Right ventricle myocardium inferior (tissue), 1 donor: ENCODE measurements around the gene CD151. TPM values are rescaled to one million over a fixed set of nuclear protein-coding genes. Genes with fewer than 3 reads are reported as not detected.
A peak's percentile ranks its signal among the peaks of the same experiment; 100 is the strongest.

Experiments used
- ATAC-seq: fragments of 200-7000 bp; cut with Tn5 transposase; one replicate; pipeline ENCODE4 v1.9.1; 2020; ENCODE audit warnings: mild to moderate bottlenecking, moderate library complexity
- DNase-seq: peaks from one replicate; pipeline ENCODE4 v3.0.0; 2021; ENCODE audit errors: missing footprints
- intact Hi-C: fragments of 100-400 bp; cut with DNase I; formaldehyde crosslinking; loops from one replicate; pipeline ENCODE4 v1.11.0; 2022
- total RNA-seq: library from RNA; stranded (reverse); fragmentation: NEBNext Ultra II Directional; extraction: Animal tissue kit (Norgen Biotek cat#: 25700); gene quantifications from one replicate; pipeline ENCODE4 v1.2.1, GENCODE V29; 2021
- donor health status: DM: no; HTN: yes; CAD: no; lungs with severe emphysema.

CD151 gene
- total RNA-seq, 1 donor from 2014 or later, result 462 TPM

- ATAC-seq (no peak), DNase-seq (no peak)
- intact Hi-C loops, result loop anchor here (1.0 kb wide), 1 partner anchor 202 kb away; no protein-coding TSS in a partner anchor
Observed at GRCh38 chr11:849104-849824, 16.5 kb downstream of the CD151 start.

- no peak for DNase-seq
- intact Hi-C loops, result loop anchor here (1.0 kb wide), 1 partner anchor 201 kb away; no protein-coding TSS in a partner anchor
- no peak for ATAC-seq
Observed at GRCh38 chr11:849951-850774, 17.4 kb downstream of the CD151 start.

- no peak for DNase-seq
- no peak for ATAC-seq
- intact Hi-C loops, result no loop called here
Observed at GRCh38 chr11:850775-851763, 18.3 kb downstream of the CD151 start.

- intact Hi-C loops, result no loop called here
- ATAC-seq (no peak), DNase-seq (no peak)
Observed at GRCh38 chr11:852762-853161, 20.0 kb downstream of the CD151 start.

- DNase-seq (no peak), ATAC-seq (no peak)
- intact Hi-C loops, result no loop called here
Observed at GRCh38 chr11:853682-854448, 21.1 kb downstream of the CD151 start.

GRCh38 chr11:854601-855329, 22.0 kb downstream of the CD151 start:
- no peak for DNase-seq
- intact Hi-C loops, result no loop called here

GRCh38 chr11:855330-855674, 22.6 kb downstream of the CD151 start:
- intact Hi-C loops, result no loop called here
- no peak for ATAC-seq
- no peak for DNase-seq

More at GRCh38 chr11:854601-855329, 22.0 kb downstream of the CD151 start:
- ATAC-seq, result no peak

GRCh38 chr11:855796-856195, 23.0 kb downstream of the CD151 start:
- ATAC-seq, result no peak
- intact Hi-C loops, result no loop called here
- DNase-seq, result no peak

- DNase-seq (no peak), ATAC-seq (no peak)
- intact Hi-C loops, result no loop called here
Observed at GRCh38 chr11:856397-856796, 23.6 kb downstream of the CD151 start.

GRCh38 chr11:858053-858761, 25.5 kb downstream of the CD151 start:
- DNase-seq, result no peak
- intact Hi-C loops, result no loop called here
- ATAC-seq, result no peak

- DNase-seq (no peak), ATAC-seq (no peak)
- intact Hi-C loops, result no loop called here
Observed at GRCh38 chr11:858762-859339, 26.1 kb downstream of the CD151 start.

- peak; percentile 66 for ATAC-seq
- intact Hi-C loops, result no loop called here
- peak; percentile 89 for DNase-seq
Observed at GRCh38 chr11:859394-860131, 26.8 kb downstream of the CD151 start.

GRCh38 chr11:860234-861104, 27.7 kb downstream of the CD151 start:
- ATAC-seq, result no peak
- no peak for DNase-seq

GRCh38 chr11:861105-861479, 28.3 kb downstream of the CD151 start:
- no peak for DNase-seq
- no peak for ATAC-seq
- intact Hi-C loops, result no loop called here

More at GRCh38 chr11:860234-861104, 27.7 kb downstream of the CD151 start:
- intact Hi-C loops, result no loop called here

- intact Hi-C loops, result no loop called here
- ATAC-seq (peak; percentile 18), DNase-seq (no peak)
Observed at GRCh38 chr11:862081-862661, 29.4 kb downstream of the CD151 start.
